HepG2 (cell line): Measurements from ENCODE around the gene LRRC70. TPM values are rescaled to one million over a fixed set of nuclear protein-coding genes. Genes with fewer than 3 reads are reported as not detected.

Experiments used
- ATAC-seq: fragments of 200-7000 bp; cut with Tn5 transposase; 3 replicates; pipeline ENCODE4 v1.9.1; 2020; ENCODE audit warnings: mild to moderate bottlenecking, moderate library complexity
- BruUV-seq: library from RNA; stranded (reverse); fragments of 400-500 nt; replicated peaks from 2 replicates; lab custom pipeline; 2021; lab: Mats Ljungman, UMichigan
- CTCF ChIA-PET: fragments of 300-600 bp; formaldehyde crosslinking; extraction: SDS; loops from one replicate; lab custom pipeline; 2021; ENCODE audit warnings: low total read pairs, inconsistent platforms, low intra/inter-chr PET ratio; lab: Yijun Ruan, JAX
- POLR2A ChIA-PET: fragments of 350-600 bp; sonication (Branson Sonifier 250); formaldehyde crosslinking; loops from one replicate; lab custom pipeline; 2020; ENCODE audit warnings: antibody characterized with exemption, inconsistent platforms; lab: Yijun Ruan, JAX
- DNase-seq: peaks from one replicate; pipeline ENCODE4 v3.0.0-alpha.2; 2015; ENCODE audit warnings: low spot score
- FAIRE-seq: peaks from 3 replicates; lab custom pipeline; 2011; peaks lifted over from hg19 to GRCh38; lab: Jason Lieb, UNC
- H2AFZ ChIP-seq: one replicate; pipeline ENCODE4 v1.6.1; 2011; ENCODE audit warnings: low read length, inconsistent platforms
- H3K27ac ChIP-seq: fragments of 300-600 bp; 3 replicates; pipeline ENCODE4 v1.8.0; 2011; ENCODE audit warnings: mixed run types, mild to moderate bottlenecking, mixed read lengths, low read length, inconsistent platforms; ENCODE audit not compliant: insufficient read depth; ENCODE audit errors: extremely low read length
- H3K27me3 ChIP-seq, 2 experiments: fragments of 200-600 bp in 1 of 2; 2 replicates in 1 of 2; 3 replicates in 1 of 2; pipeline versions ENCODE4 v1.6.0 to v1.8.0; 2011; ENCODE audit warnings: low read length in 2 of 2, mild to moderate bottlenecking in 2 of 2, moderate library complexity in 2 of 2, inconsistent platforms in 1 of 2; ENCODE audit not compliant: insufficient read depth in 2 of 2, control insufficient read depth in 1 of 2
- H3K36me3 ChIP-seq, 2 experiments: fragments of 200-600 bp in 1 of 2; replicated peaks in 1 of 2; 2 replicates in 1 of 2; 3 replicates in 1 of 2; pipeline versions ENCODE4 v1.5.1 to v1.8.0; 2011; ENCODE audit warnings: low read length in 2 of 2, inconsistent platforms in 1 of 2; ENCODE audit not compliant: insufficient read depth in 2 of 2, control insufficient read depth in 1 of 2
- H3K4me1 ChIP-seq: 2 replicates; pipeline ENCODE4 v1.5.1; 2012; ENCODE audit warnings: low read length, inconsistent platforms; ENCODE audit not compliant: insufficient read depth
- H3K4me2 ChIP-seq: 2 replicates; pipeline ENCODE4 v1.6.0; 2011; ENCODE audit warnings: low read depth, low read length, inconsistent platforms
- H3K4me3 ChIP-seq, 3 experiments: fragments of 200-600 bp in 1 of 3; sonication (generic), shearing (Covaris generic) in 1 of 3; replicated peaks in 1 of 3; 2 replicates each; pipeline ENCODE4 v1.5.1; 2011 to 2016; ENCODE audit warnings: low read length in 3 of 3, inconsistent platforms in 2 of 3, low read depth in 2 of 3, mild to moderate bottlenecking in 2 of 3, control low read depth in 1 of 3, mixed read lengths in 1 of 3; ENCODE audit not compliant: insufficient read depth in 1 of 3
- H3K79me2 ChIP-seq: one replicate; pipeline ENCODE4 v1.6.1; 2011; ENCODE audit warnings: low read length, inconsistent platforms; ENCODE audit not compliant: insufficient read depth
- H3K9ac ChIP-seq: 2 replicates; pipeline ENCODE4 v1.6.0; 2011; ENCODE audit warnings: mild to moderate bottlenecking, low read depth, low read length, inconsistent platforms; ENCODE audit not compliant: insufficient read depth
- H3K9me3 ChIP-seq: 2 replicates; pipeline ENCODE4 v1.5.1; 2012; ENCODE audit warnings: mild to moderate bottlenecking, low read length
- H4K20me1 ChIP-seq: 2 replicates; pipeline ENCODE4 v1.6.0; 2011; ENCODE audit warnings: inconsistent platforms, mild to moderate bottlenecking, low read length, moderate library complexity; ENCODE audit not compliant: insufficient read depth
- EZH2 ChIP-seq: conservative IDR thresholded peaks from 2 replicates; pipeline ENCODE4 v1.6.1; 2012; ENCODE audit warnings: mild to moderate bottlenecking, low read depth, low read length, moderate library complexity
- HOMEZ ChIP-seq: IDR thresholded peaks from 2 replicates; pipeline ENCODE4 v1.6.1; 2016; ENCODE audit warnings: low read depth
- MAFF ChIP-seq: IDR thresholded peaks from 2 replicates; pipeline ENCODE4 v1.6.1; 2011; ENCODE audit warnings: low read depth, low read length, improper control_type of control experiment
- MAFK ChIP-seq, 2 experiments: IDR thresholded peaks in 1 of 2; conservative IDR thresholded peaks in 1 of 2; 2 replicates each; pipeline ENCODE4 v1.6.1; 2011; ENCODE audit warnings: improper control_type of control experiment in 2 of 2, low read length in 2 of 2
- NFYC ChIP-seq: IDR thresholded peaks from 2 replicates; pipeline ENCODE4 v1.6.1; 2016; ENCODE audit warnings: missing genetic modification reagents, missing compliant biosample characterization
- ZBTB38 ChIP-seq: sonication (generic); formaldehyde crosslinking; IDR thresholded peaks from 2 replicates; pipeline ENCODE4 v1.5.1; 2020; ENCODE audit warnings: mild to moderate bottlenecking, missing genetic modification reagents
- ZBTB4 ChIP-seq: sonication (generic); formaldehyde crosslinking; IDR thresholded peaks from 2 replicates; pipeline ENCODE4 v1.4.0; 2020; ENCODE audit warnings: missing genetic modification reagents, mild to moderate bottlenecking, borderline replicate concordance
- WGBS: methylation state at CpG from one replicate; pipeline ENCODE4 v1.1.6; 2017; ENCODE audit warnings: low lambda C conversion rate; 5-methylcytosine and 5-hydroxymethylcytosine counted together
- in situ Hi-C: cut with HindIII; loops from 2 replicates; pipeline ENCODE4 v1.10.0; 2017; ENCODE audit warnings: low pct_unique_long_range_greater_than_20kb; ENCODE audit not compliant: extremely low pct_ligation_motif_present
- intact Hi-C: fragments of 100-400 bp; cut with micrococcal nuclease; formaldehyde crosslinking; loops from one replicate; pipeline ENCODE4 v1.10.0; 2022; ENCODE audit not compliant: unreplicated experiment
- polyA plus RNA-seq, 8 experiments: library from polyadenylated mRNA; depleted of rRNA in 3 of 8; stranded (reverse) in 7 of 8; unstranded in 1 of 8; fragments of >200 nt; fragmentation: Illumina TruSeq in 4 of 8; extraction: Trizol in 4 of 8; gene quantifications; 2 replicates each; pipeline versions ENCODE4 v1.2.1 to v1.2.3, GENCODE V29; 2011 to 2016; ENCODE audit warnings: low read depth in 4 of 8, missing spikeins in 1 of 8, mixed read lengths in 1 of 8; ENCODE audit not compliant: insufficient read depth in 1 of 8
- total RNA-seq, 5 experiments: library from RNA; depleted of rRNA; stranded (reverse); fragments of >200 nt; fragmentation: Illumina TruSeq; extraction: Trizol; gene quantifications; 2 replicates each; pipeline ENCODE4 v1.2.3, GENCODE V29; 2016; ENCODE audit warnings: low read depth in 1 of 5

The LRRC70 gene
- total and polyA plus RNA-seq, 2 of the 13 experiments (the other 11 are each of a cell fraction or from before 2014, with no cell fraction given) = 0.05 to 0.71 TPM

GRCh38 chr5:62536783-62537182 is 41.8 kb upstream of the LRRC70 start:
- H2AFZ ChIP-seq = no peak overlapping the region

GRCh38 chr5:62538017-62538942 is 40.3 kb upstream of the LRRC70 start:
- TF ChIP-seq HOMEZ (CRISPR knock-in tag) (peak; percentile 11; the same call in 1 of the 2 replicates), ZBTB4 (CRISPR knock-in tag) (no peak)
- intact Hi-C loops (loop anchor here (10.0 kb wide), 1 partner anchor 237 kb away; no protein-coding TSS in a partner anchor), in situ Hi-C loops (no loop called here)
- Histone ChIP-seq H3K27me3 (no peaks in the 10 kb centered on the region; a peak in 1 of 5 replicates), H3K4me2 (no peak overlapping the region), H3K27ac (no peak overlapping the region), H3K9me3 (no peaks in the 10 kb centered on the region), H2AFZ (no peak overlapping the region), H3K36me3 (peaks cover 3 to 16% of the 10 kb centered on the region in 2 experiments; a peak in 2 of 5 replicates), H3K4me3 (no peak overlapping the region), H3K4me1 (no peaks in the 10 kb centered on the region), H3K79me2 (no peaks in the 10 kb centered on the region), H3K9ac (no peak overlapping the region), H4K20me1 (no peaks in the 10 kb centered on the region)
- no peak for FAIRE-seq
- DNase-seq = peak; percentile 28
- WGBS = 84% methylated on average over 9 of the region's 9 CpGs
- CTCF ChIA-PET = no interaction called here
- ATAC-seq = no peak
- POLR2A ChIA-PET = no interaction called here
- no TSS peak for BruUV-seq

More at GRCh38 chr5:62536783-62537182, 41.8 kb upstream of the LRRC70 start:
- DNase-seq (no peak), FAIRE-seq (no peak), ATAC-seq (no peak)
- H3K4me3 ChIP-seq = no peak overlapping the region
- H3K79me2 ChIP-seq = no peaks in the 10 kb centered on the region
- H3K4me2 ChIP-seq = no peak overlapping the region
- no TSS peak for BruUV-seq
- in situ Hi-C loops = no loop called here
- ChIA-PET CTCF (no interaction called here), POLR2A (no interaction called here)
- no peaks in the 10 kb centered on the region for H3K9me3 ChIP-seq
- no peaks in the 10 kb centered on the region; a peak in 1 of 5 replicates for H3K27me3 ChIP-seq
- WGBS = 90% methylated on average over 2 of the region's 2 CpGs
- no peak overlapping the region for H3K9ac ChIP-seq
- no peaks in the 10 kb centered on the region for H3K4me1 ChIP-seq
- H4K20me1 ChIP-seq = no peaks in the 10 kb centered on the region
- H3K36me3 ChIP-seq = peaks cover 4 to 24% of the 10 kb centered on the region in 2 experiments; a peak in 4 of 5 replicates
- no peak overlapping the region for H3K27ac ChIP-seq
- TF ChIP-seq NFYC (CRISPR knock-in tag) (no peak), EZH2 (no peak), MAFK (conservative IDR thresholded peaks at IDR 0.05 in 1 of 2, IDR thresholded peaks at IDR 0.05 in 1 of 2; ENCODE audit: low read length in 2 of 2) (peak; percentile 48 to 77; a peak in 3 of 4 replicates), MAFF (peak; percentile 71), ZBTB38 (CRISPR knock-in tag) (no peak)
- TF ChIP-seq, all 625 proteins: peak for 2
- intact Hi-C loops = loop anchor here (10.0 kb wide), 1 partner anchor 238 kb away; no protein-coding TSS in a partner anchor
